B cell (primary cell): ENCODE data around the gene PARD3. TPM values are rescaled to one million over a fixed set of nuclear protein-coding genes. Genes with fewer than 3 reads are reported as not detected.

Experiments
- ATAC-seq: fragments of 200-7000 bp; cut with Tn5 transposase; one replicate; pipeline ENCODE4 v1.10.0; 2021; ENCODE audit warnings: low read depth, mild to moderate bottlenecking, moderate number of reproducible peaks, moderate library complexity
- CTCF ChIA-PET: fragments of 350-600 bp; sonication (Branson Sonifier 250); formaldehyde crosslinking; loops from one replicate; lab custom pipeline; 2021; ENCODE audit warnings: antibody characterized with exemption, inconsistent platforms; lab: Charles Lee
- POLR2A ChIA-PET: fragments of 350-600 bp; sonication (Branson Sonifier 250); formaldehyde crosslinking; loops from one replicate; lab custom pipeline; 2021; ENCODE audit warnings: antibody characterized with exemption; lab: Charles Lee
- DNase-seq: peaks from one replicate; pipeline ENCODE4 v3.0.0; 2013
- H2AFZ ChIP-seq: 2 replicates; pipeline ENCODE4 v1.6.1; 2012; ENCODE audit warnings: mild to moderate bottlenecking, low read depth, low read length; ENCODE audit not compliant: insufficient read depth, poor library complexity, severe bottlenecking
- H3K27ac ChIP-seq, 2 donors: 1 replicate in 1 of 2; 2 replicates in 1 of 2; pipeline ENCODE4 v1.5.1; 2012 to 2013; ENCODE audit warnings: low read length in 2 of 2, mild to moderate bottlenecking in 2 of 2, moderate library complexity in 1 of 2
- H3K27me3 ChIP-seq, 4 experiments: fragments of 200-600 bp in 1 of 4; sonication (generic) in 1 of 4; replicated peaks in 1 of 4; 1 replicate in 2 of 4; 2 replicates in 2 of 4; pipeline versions ENCODE4 v1.6.1 to v1.7.0; 2013 to 2016; ENCODE audit warnings: low read length in 3 of 4, mild to moderate bottlenecking in 2 of 4, mixed read lengths in 1 of 4, moderate library complexity in 1 of 4; ENCODE audit not compliant: insufficient read depth in 4 of 4, control insufficient read depth in 3 of 4; ENCODE audit errors: control extremely low read depth in 1 of 4
- H3K36me3 ChIP-seq, 2 experiments: replicated peaks in 1 of 2; 1 replicate in 1 of 2; 2 replicates in 1 of 2; pipeline versions ENCODE4 v1.6.1 to v1.7.1; 2013; ENCODE audit warnings: low read length in 1 of 2; ENCODE audit not compliant: insufficient read depth in 2 of 2, control insufficient read depth in 1 of 2; ENCODE audit errors: control extremely low read depth in 1 of 2, extremely low read depth in 1 of 2
- H3K4me1 ChIP-seq, 2 donors: fragments of 200-600 bp in 1 of 2; sonication (generic) in 1 of 2; 1 replicate in 1 of 2; 2 replicates in 1 of 2; pipeline versions ENCODE4 v1.5.1 to v1.6.1; 2013 to 2017; ENCODE audit warnings: low read length in 2 of 2; ENCODE audit not compliant: control insufficient read depth in 2 of 2, insufficient read depth in 2 of 2
- H3K4me2 ChIP-seq: replicated peaks from 2 replicates; pipeline ENCODE3; 2012; ENCODE audit warnings: mild to moderate bottlenecking, low read depth, low read length; ENCODE audit not compliant: poor library complexity, severe bottlenecking
- H3K4me3 ChIP-seq, 5 experiments: fragments of 200-600 bp in 1 of 5; sonication (generic) in 1 of 5; 1 replicate in 3 of 5; 2 replicates in 2 of 5; pipeline versions ENCODE4 v1.5.1 to v1.7.0; 2011 to 2016; ENCODE audit warnings: low read length in 4 of 5, mild to moderate bottlenecking in 4 of 5, low read depth in 2 of 5, control low read depth in 1 of 5, moderate library complexity in 1 of 5; ENCODE audit not compliant: insufficient read depth in 1 of 5; ENCODE audit errors: control extremely low read depth in 1 of 5, extremely low read depth in 1 of 5
- H3K79me2 ChIP-seq: fragments of 200-600 bp; sonication (generic); one replicate; pipeline ENCODE4 v1.6.0; 2016; ENCODE audit warnings: low read length; ENCODE audit not compliant: control insufficient read depth, insufficient read depth
- H3K9ac ChIP-seq: fragments of 200-600 bp; sonication (generic); 2 replicates; pipeline ENCODE4 v1.6.1; 2017; ENCODE audit warnings: mild to moderate bottlenecking, low read length, moderate library complexity
- H3K9me3 ChIP-seq, 3 donors: one replicate each; pipeline versions ENCODE4 v1.6.1 to v1.7.1; 2013; ENCODE audit warnings: low read length in 2 of 3; ENCODE audit not compliant: control insufficient read depth in 2 of 3, insufficient read depth in 1 of 3; ENCODE audit errors: control extremely low read depth in 1 of 3
- H4K20me1 ChIP-seq: 2 replicates; pipeline ENCODE4 v1.6.0; 2012; ENCODE audit warnings: mild to moderate bottlenecking, low read length; ENCODE audit not compliant: insufficient read depth, control insufficient read depth, poor library complexity, severe bottlenecking
- H3K27ac Mint-ChIP-seq: one replicate; pipeline ENCODE4 v1.8.0; 2021; ENCODE audit warnings: mixed read lengths
- H3K27me3 Mint-ChIP-seq: one replicate; pipeline ENCODE4 v1.8.0; 2021; ENCODE audit warnings: mixed read lengths
- H3K4me1 Mint-ChIP-seq: one replicate; pipeline ENCODE4 v1.8.0; 2021; ENCODE audit warnings: mixed read lengths
- H3K4me3 Mint-ChIP-seq: one replicate; pipeline ENCODE4 v1.8.0; 2021; ENCODE audit warnings: mixed read lengths
- H3K9me3 Mint-ChIP-seq: one replicate; pipeline ENCODE4 v1.8.0; 2022; ENCODE audit warnings: mixed read lengths; ENCODE audit not compliant: insufficient read depth
- EZH2 ChIP-seq: IDR thresholded peaks from 2 replicates; pipeline ENCODE4 v1.6.1; 2012; ENCODE audit warnings: borderline replicate concordance, low read depth, mild to moderate bottlenecking, moderate library complexity, low read length; ENCODE audit not compliant: insufficient read depth, poor library complexity, severe bottlenecking
- WGBS: methylation state at CpG from one replicate; pipeline ENCODE4 v1.1.5; 2013; ENCODE audit warnings: missing lambda C conversion rate; ENCODE audit not compliant: insufficient coverage; 5-methylcytosine and 5-hydroxymethylcytosine counted together
- intact Hi-C: fragments of 100-400 bp; cut with micrococcal nuclease; formaldehyde crosslinking; loops from one replicate; pipeline ENCODE4 v1.10.0; 2022
- polyA plus RNA-seq: library from polyadenylated mRNA; depleted of rRNA; stranded (reverse); fragments of >200 nt; gene quantifications from 2 replicates; pipeline ENCODE4 v1.2.3, GENCODE V29; 2012
- total RNA-seq, 2 donors: library from RNA; stranded (reverse); fragments of 120-200 nt in 1 of 2; gene quantifications; 1 replicate in 1 of 2; 2 replicates in 1 of 2; pipeline versions ENCODE4 v1.2.3 to v1.2.4, GENCODE V29; 2013 to 2022
- TF ChIP-seq, protein P1 (sequence below): fragments of 200-600 bp; IDR thresholded peaks from one replicate; pipeline ENCODE4 v1.8.0; 2022; ENCODE audit warnings: antibody characterized with exemption, mild to moderate bottlenecking

Gene PARD3
- total and polyA plus RNA-seq, 2 donors (not counting 1 experiment from before 2014, with no cell fraction given), result not detected

DNA sequence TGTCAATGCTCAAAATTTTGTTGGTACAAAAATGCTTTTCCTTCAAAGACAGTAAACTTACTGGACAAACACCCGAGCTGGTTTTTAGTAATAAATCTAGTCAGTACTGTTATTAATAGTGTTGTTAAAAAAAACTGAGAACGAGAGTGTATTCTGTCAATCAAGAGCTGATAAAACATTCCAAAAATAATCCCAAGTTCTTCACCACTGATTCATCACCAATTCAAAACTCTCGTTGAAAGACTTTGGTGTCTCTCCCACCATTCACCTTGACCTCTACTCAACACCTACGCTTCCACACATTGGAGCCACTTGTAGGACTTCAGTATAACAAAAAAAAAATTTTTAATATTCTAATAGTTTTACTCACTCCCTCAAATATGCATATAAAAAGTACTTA, 279.2 kb downstream of the PARD3 start:
- Histone ChIP-seq H4K20me1 (no peaks in the 10 kb centered on the region), H3K27me3 (no peaks in the 10 kb centered on the region), H3K27ac (no peak overlapping the region), H3K9ac (no peak overlapping the region), H3K9me3 (peaks cover 0 to 1% (median 0%) of the 10 kb centered on the region in 3 donors), H3K4me1 (no peaks in the 10 kb centered on the region), H3K4me3 (no peak overlapping the region), H3K36me3 (no peaks in the 10 kb centered on the region), H2AFZ (no peak overlapping the region), H3K79me2 (no peaks in the 10 kb centered on the region), H3K4me2 (no peak overlapping the region)
- ChIA-PET CTCF (no interaction called here), POLR2A (no interaction called here)
- no peak for TF ChIP-seq EZH2
- TF ChIP-seq, protein P1, sequence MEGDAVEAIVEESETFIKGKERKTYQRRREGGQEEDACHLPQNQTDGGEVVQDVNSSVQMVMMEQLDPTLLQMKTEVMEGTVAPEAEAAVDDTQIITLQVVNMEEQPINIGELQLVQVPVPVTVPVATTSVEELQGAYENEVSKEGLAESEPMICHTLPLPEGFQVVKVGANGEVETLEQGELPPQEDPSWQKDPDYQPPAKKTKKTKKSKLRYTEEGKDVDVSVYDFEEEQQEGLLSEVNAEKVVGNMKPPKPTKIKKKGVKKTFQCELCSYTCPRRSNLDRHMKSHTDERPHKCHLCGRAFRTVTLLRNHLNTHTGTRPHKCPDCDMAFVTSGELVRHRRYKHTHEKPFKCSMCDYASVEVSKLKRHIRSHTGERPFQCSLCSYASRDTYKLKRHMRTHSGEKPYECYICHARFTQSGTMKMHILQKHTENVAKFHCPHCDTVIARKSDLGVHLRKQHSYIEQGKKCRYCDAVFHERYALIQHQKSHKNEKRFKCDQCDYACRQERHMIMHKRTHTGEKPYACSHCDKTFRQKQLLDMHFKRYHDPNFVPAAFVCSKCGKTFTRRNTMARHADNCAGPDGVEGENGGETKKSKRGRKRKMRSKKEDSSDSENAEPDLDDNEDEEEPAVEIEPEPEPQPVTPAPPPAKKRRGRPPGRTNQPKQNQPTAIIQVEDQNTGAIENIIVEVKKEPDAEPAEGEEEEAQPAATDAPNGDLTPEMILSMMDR, result no peak
- no peak overlapping the region for H3K4me3 Mint-ChIP-seq
- H3K4me1 Mint-ChIP-seq, result peaks cover 11% of the 10 kb centered on the region
- no peaks in the 10 kb centered on the region for H3K27me3 Mint-ChIP-seq
- ATAC-seq (no peak), DNase-seq (no peak)
- no peak overlapping the region for H3K27ac Mint-ChIP-seq
- WGBS, result no CpG with 5 or more reads among the region's 4 CpGs
- intact Hi-C loops, result no loop called here
- H3K9me3 Mint-ChIP-seq, result peaks cover 3% of the 10 kb centered on the region

DNA sequence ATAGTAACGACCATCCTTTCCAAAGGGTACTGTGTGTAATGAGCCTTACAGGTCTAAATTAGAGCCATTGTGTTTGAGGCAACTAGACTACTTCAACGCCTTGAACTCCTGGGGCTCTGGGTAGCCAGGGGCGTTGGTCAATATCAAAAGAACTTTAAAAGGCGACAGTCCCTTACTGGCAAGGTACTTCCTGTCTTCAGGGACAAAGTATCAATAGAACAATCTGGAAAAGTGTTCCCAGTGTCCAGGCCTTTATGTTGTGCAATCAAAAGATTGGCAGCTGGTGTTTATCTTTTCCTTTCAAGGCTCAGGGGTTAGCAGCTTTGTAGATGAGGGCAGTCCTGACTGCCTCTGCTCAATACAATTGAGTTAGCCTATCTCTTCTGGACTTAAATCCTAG, 284.3 kb downstream of the PARD3 start:
- CTCF ChIA-PET, result interaction anchor here (1.1 kb wide), 1 partner anchor 8 kb away, joined by 3 read pairs; no protein-coding TSS in a partner anchor
- H3K4me2 ChIP-seq, result no peak overlapping the region
- no peaks in the 10 kb centered on the region for H3K4me1 ChIP-seq
- POLR2A ChIA-PET, result no interaction called here
- no peaks in the 10 kb centered on the region for H3K79me2 ChIP-seq
- Mint-ChIP-seq H3K4me3 (no peak overlapping the region), H3K27ac (no peak overlapping the region), H3K4me1 (no peaks in the 10 kb centered on the region), H3K9me3 (peaks cover 3% of the 10 kb centered on the region), H3K27me3 (no peaks in the 10 kb centered on the region)
- no peaks in the 10 kb centered on the region for H4K20me1 ChIP-seq
- H3K27ac ChIP-seq, result no peak overlapping the region
- H3K36me3 ChIP-seq, result no peaks in the 10 kb centered on the region
- intact Hi-C loops, result no loop called here
- no peak for DNase-seq
- H2AFZ ChIP-seq, result no peak overlapping the region
- 67% methylated on average over 2 of the region's 4 CpGs for WGBS
- no peaks in the 10 kb centered on the region for H3K27me3 ChIP-seq
- TF ChIP-seq, protein P1, result no peak
- TF ChIP-seq EZH2, result no peak
- H3K4me3 ChIP-seq, result no peak overlapping the region
- no peak overlapping the region for H3K9ac ChIP-seq
- H3K9me3 ChIP-seq, result peaks cover 0 to 1% (median 0%) of the 10 kb centered on the region in 3 donors
- no peak for ATAC-seq
